GM18907 (cell line): ENCODE results near the gene CCDC54.
A peak's percentile ranks its signal among the peaks of the same experiment; 100 is the strongest.
"Not testable (repeated sequence)": the region's sequence is repeated elsewhere in the genome, so short reads cannot be mapped to it uniquely, and the experiment has no call there.

Experiments used
- ATAC-seq: cut with Tn5 transposase; IDR thresholded peaks from one replicate; pipeline ENCODE4 v1.9.1; 2021; ENCODE audit warnings: mild to moderate bottlenecking, moderate library complexity; ENCODE audit not compliant: unreplicated experiment

The CCDC54 gene

DNA sequence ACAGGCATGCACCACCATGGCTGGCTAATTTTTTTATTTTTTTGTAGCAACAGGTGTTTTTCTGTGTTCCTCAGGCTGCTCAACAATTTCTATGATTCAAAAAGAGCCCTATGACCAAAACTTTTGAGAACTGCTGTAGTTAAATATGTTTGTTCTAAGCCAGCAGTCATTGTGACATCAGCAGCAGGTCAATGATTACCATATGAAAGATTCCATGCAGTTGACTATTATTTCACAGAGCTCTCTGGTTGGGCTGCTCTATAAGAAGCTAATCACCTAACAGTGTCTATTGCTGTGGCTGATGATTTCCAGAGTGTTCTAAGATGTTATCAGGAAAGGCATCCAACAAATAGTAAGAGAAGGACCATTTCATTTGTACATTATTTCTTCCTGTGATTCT is at the start of gene CCDC54:
CCDC54 (plus strand) TSS at position 289 of the 400 bp plus-strand sequence. CDS start 149 bp downstream, outside the sequence.
- no peak for ATAC-seq

GRCh38 chr3:107328069-107328468 is 49.2 kb upstream of the CCDC54 start:
- ATAC-seq: no peak

DNA sequence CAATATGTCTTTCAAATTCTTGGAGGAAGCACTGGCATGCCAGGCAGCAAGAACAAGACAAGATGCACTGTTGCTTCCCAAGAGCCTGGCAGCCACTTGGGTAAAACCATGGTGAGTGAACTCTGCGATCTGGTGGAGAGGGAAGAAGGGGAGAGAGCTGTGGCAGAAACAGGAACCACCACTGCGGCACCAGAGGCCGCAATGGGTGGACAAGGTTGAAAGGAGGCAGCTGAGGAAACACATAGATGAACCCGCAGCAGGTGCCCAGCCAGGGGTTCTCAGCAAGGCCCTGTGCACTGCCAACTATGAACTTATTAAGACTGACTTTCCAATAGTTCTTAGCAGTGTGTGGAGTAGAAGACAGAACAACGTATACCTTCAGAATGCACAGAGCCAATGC is 48.2 kb upstream of the CCDC54 start:
- ATAC-seq: no peak

DNA sequence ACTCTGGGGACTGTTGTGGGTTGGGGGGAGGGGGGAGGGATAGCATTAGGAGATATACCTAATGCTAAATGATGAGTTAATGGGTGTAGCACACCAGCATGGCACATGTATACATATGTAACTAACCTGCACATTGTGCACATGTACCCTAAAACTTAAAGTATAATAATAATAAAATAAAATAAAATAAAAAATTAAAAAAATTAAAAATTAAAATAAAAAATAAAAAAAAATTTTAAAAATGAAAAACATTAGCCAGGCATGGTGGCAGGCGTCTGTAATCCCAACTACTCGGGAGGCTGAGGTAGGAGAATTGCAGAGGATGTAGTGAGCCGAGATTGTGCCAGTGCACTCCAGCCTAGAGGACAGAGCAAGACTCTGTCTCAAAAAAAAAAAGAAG is 37.5 kb upstream of the CCDC54 start:
- ATAC-seq: not testable (repeated sequence)

GRCh38 chr3:107344722-107345121 is 32.5 kb upstream of the CCDC54 start:
- no peak for ATAC-seq

DNA sequence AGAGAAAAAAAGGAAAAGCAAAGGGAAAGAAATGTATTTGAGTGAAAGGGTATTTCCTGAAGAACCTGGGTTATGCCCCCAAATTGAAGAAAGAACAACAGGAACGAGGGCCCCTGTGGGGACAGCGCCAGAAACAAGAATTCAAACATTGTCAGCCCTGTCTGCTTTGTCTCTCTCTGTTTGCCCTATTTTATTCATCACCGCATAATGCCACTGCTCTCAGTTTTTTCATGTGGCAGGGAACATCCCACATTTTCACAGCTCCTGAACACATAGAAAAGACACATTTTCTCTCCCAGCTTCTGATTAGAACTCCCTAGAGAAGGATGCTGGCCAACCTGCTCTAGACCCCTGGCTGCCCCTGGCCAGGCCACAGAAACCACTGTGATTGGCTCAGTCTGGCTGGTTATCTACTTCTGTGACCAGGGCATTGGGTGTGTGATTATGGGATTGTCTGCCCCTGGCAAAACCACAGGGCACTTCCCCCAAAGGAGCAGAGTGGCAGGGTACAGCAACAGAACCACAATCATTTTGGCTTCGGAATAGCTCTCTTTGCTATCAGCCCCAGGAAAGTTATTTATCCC is 31.3 kb upstream of the CCDC54 start:
- ATAC-seq: no peak

- no peak for ATAC-seq
These were observed 30.7 kb upstream of the CCDC54 start for GRCh38 chr3:107346564-107346963.

- ATAC-seq: no peak
These were observed 29.5 kb upstream of the CCDC54 start for GRCh38 chr3:107347751-107348150.

- no peak for ATAC-seq
These were observed 20.5 kb upstream of the CCDC54 start for GRCh38 chr3:107356706-107357105.

DNA sequence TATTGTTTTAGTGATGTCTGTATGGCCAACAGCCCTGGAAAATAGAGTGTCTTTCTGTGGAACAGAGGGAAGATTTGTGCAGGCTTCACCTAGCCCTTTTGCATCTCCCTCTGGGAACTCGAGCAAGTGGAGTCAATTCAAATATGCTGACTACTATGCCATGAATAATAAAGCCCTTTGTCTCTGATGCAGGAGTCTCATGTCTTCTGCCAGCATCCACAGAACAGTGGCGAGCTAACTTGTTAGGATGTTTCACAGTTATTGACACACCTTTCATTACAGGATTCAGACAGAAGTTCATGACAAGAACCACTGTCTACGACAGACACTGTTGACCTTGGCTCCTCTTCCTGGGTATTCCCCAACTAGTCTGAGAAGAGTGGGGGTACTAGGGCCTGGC is 15.6 kb upstream of the CCDC54 start:
- ATAC-seq: no peak

DNA sequence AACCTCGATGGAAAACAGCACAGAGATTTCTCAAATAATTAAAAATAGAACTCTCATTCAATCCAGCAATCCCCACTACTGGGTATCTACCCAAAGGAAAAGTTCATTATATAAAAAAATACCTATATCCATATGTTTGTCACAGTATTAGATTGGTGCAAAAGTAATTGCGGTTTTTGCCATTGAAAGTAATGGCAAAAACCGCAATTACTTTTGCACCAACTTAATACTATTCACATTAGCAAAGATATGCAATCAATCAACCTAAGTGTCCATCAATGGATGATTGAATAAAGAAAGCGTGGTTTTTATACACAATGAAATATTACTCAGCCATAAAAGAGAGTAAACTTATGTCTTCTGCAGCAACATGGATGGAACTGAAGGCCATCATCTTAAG is 12.2 kb upstream of the CCDC54 start:
- no peak for ATAC-seq

DNA sequence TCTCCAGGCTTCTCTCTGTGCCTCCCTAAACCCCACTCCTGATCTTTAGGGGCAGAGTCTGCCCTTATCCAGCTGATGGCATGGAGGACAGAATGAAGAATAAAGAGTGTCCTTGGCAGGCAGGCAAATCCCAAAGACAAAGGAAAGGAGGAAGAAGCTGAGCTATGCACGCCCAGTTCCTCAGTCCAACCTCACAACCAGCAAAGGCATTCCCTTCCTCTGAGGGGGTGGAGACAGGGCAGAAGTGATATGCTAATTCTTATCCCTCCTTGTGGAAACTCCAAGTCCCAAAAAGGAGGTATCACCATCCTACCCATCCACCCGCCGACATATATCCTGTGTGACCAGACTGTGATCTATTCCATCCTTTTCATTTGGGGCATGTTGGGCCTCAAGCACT is 10.5 kb upstream of the CCDC54 start:
- ATAC-seq: no peak

GRCh38 chr3:107367353-107367752 is 9.9 kb upstream of the CCDC54 start:
- ATAC-seq: no peak

GRCh38 chr3:107368654-107369398 is 8.4 kb upstream of the CCDC54 start:
- no peak for ATAC-seq

DNA sequence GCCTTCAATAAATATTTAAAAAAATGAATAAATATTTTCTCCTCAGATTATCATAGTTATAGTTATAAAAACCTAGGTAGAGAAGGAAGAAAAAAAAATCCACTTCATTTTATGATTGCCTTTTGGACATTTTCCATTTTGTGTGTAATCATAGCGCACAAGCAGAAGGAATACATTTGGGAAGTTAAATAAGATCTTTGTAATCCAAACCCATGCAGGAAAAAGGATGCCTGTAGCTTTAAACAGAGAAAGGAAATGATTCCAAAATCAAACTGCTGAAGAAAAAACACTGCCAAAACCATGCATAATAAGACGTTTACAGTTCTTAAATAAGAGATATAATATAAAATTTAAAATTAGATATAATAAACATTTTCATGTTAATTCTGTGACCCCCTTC is 7.4 kb upstream of the CCDC54 start:
- ATAC-seq: no peak

GRCh38 chr3:107370907-107371306 is 6.3 kb upstream of the CCDC54 start:
- peak; percentile 72 for ATAC-seq

- no peak for ATAC-seq
These were observed 4.7 kb upstream of the CCDC54 start for GRCh38 chr3:107372506-107372905.

DNA sequence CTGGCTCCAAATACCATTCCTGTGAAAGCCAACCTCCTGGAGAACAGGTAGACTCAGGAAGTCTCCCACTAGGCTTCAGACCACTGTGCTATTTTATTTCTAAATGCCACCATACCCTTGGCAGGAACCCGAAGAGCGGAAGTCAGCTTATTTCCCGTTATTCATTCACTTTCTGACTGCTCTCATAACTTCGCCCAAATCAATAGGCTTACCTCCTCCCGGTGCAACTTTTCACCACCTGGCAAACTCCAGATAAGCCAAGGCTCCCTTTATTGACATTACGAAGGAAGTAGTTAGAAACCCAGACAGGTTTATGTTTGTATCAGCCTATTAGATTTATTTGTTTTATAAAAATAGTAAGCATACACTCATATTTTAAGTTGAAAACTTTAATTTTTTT is 3.3 kb upstream of the CCDC54 start:
- ATAC-seq: no peak

GRCh38 chr3:107375682-107376081 is 1.6 kb upstream of the CCDC54 start:
- ATAC-seq: no peak

GRCh38 chr3:107382631-107383030 is 5.4 kb downstream of the CCDC54 start:
- no peak for ATAC-seq

GRCh38 chr3:107384428-107384827 is 7.2 kb downstream of the CCDC54 start:
- ATAC-seq: no peak

- no peak for ATAC-seq
These were observed 7.7 kb downstream of the CCDC54 start for GRCh38 chr3:107384907-107385306.

GRCh38 chr3:107387555-107387954 is 10.3 kb downstream of the CCDC54 start:
- ATAC-seq: no peak
